ENCODE results near the gene SNRPD1. TPM values are rescaled to one million over a fixed set of nuclear protein-coding genes. Genes with fewer than 3 reads are reported as not detected.

SNRPD1 gene
- total RNA-seq, 2 donors from 2014 or later, result 82.5 to 82.9 TPM

Other genes with a start within 250 kb of the SNRPD1 start
- 10 to 100 TPM; 23.0 to 23.6 TPM for gene ESCO1, start 11.6 kb upstream of the SNRPD1 start, total RNA-seq
- gene ABHD3, start 92.5 kb downstream of the SNRPD1 start, total RNA-seq, result 10 to 100 TPM; 28.9 to 32.0 TPM
- gene MIB1, start 128.5 kb downstream of the SNRPD1 start, total RNA-seq, result 10 to 100 TPM; 45.4 to 47.6 TPM